NCI-H2107 treated with DMSO at 0.1 percent for 48 hours (cell line): ENCODE data around the gene SLC44A5.
A peak's percentile ranks its signal among the peaks of the same experiment; 100 is the strongest.
"Not testable (repeated sequence)": the region's sequence is repeated elsewhere in the genome, so short reads cannot be mapped to it uniquely, and the experiment has no call there.

Experiments used
- DNase-seq: peaks from one replicate; lab custom pipeline; 2025; ENCODE audit not compliant: unreplicated experiment; lab: John Stamatoyannopoulos, UW

SLC44A5 gene

GRCh38 chr1:75611014-75611413, at the start of gene SLC44A5:
Gene SLC44A5, minus strand, starts transcription at chr1:75611114. Its CDS starts 69,667 bp downstream, at chr1:75541447.
- no peak for DNase-seq

GRCh38 chr1:75655931-75656330, 45.0 kb upstream of the SLC44A5 start:
- DNase-seq, result no peak

- DNase-seq, result not testable (repeated sequence)
These were observed 36.3 kb upstream of the SLC44A5 start for GRCh38 chr1:75647183-75647582.

DNA sequence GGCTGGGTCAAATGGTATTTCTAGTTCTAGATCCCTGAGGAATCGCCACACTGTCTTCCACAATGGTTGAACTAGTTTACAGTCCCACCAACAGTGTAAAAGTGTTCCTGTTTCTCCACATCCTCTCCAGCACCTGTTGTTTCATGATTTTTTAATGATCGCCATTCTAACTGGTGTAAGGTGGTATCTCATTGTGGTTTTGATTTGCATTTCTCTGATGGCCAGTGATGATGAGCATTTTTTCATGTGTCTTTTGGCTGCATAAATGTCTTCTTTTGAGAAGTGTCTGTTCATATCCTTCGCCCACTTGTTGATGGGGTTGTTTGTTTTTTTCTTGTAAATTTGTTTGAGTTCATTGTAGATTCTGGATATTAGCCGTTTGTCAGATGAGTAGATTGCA, 34.2 kb upstream of the SLC44A5 start:
- not testable (repeated sequence) for DNase-seq

GRCh38 chr1:75643460-75643859, 32.5 kb upstream of the SLC44A5 start:
- DNase-seq, result no peak

DNA sequence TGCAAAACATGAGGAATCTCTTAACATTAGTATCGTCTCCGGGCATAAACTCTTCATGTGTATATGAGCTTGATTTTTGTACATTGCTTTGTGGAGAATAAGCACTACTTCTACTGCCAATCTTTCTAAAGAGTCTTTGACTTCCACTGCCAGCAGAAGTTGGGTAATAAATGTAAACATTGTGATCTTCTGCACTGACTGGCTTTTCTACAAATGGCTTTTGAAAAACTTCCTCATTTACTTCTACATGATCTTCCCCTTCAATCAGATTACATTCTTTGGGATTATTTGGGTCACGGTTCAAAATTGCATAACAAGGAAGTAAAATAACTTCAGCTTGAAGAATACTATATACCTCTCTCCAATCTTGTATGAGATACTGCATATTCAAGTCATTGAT, 30.4 kb upstream of the SLC44A5 start:
- no peak for DNase-seq

DNA sequence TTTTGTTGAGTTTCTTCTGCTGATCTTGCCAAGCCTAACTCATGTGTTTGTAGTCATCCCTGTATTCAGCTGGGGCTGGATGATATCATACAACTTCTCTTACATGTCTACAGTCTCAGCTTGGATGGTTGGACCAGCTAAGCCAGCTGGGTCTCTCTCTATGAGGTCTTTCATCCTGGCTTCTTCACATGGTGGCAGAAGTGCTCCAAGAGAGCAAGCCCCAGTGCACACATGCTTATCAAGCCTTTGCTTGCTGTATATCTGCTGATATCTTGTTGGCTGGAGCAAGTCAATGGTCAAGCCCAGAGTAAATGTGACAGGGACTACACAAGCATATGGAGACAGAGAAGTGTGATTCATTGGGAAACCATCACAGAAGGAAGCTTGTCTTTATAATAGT, 29.2 kb upstream of the SLC44A5 start:
- DNase-seq, result no peak

DNA sequence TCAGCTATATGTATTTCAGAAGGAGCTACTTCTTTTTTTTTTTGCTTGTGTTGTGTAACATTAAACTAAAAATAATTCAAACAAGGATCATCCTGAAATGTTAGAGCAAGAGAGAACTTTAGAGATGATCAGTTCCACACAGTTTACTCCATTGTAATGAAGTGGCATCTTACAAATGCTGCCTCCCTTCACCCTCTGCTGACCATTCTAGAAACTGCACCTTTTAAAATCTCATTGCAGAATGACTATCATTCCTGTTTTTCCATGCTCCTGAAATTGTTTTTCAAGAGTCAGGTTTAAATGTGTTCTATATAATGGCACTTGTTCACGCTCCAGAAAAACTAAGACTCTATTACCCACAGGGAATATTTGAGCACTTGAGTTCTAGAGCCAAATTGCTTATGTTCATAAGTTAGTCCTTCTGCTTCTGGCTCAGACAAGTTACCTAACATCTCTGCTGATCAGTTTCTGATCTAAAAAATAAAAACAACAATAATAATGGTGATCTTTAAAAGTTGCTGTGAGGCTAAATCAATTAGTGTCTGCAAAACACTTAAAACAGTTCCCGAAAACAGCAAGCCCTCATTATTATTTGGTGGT, 21.5 kb upstream of the SLC44A5 start:
- peak; percentile 39 for DNase-seq

GRCh38 chr1:75630998-75631397, 20.1 kb upstream of the SLC44A5 start:
- no peak for DNase-seq

GRCh38 chr1:75630004-75630594, 19.2 kb upstream of the SLC44A5 start:
- peak; percentile 70 for DNase-seq

- no peak for DNase-seq
These were observed 14.9 kb upstream of the SLC44A5 start for GRCh38 chr1:75625795-75626194.

DNA sequence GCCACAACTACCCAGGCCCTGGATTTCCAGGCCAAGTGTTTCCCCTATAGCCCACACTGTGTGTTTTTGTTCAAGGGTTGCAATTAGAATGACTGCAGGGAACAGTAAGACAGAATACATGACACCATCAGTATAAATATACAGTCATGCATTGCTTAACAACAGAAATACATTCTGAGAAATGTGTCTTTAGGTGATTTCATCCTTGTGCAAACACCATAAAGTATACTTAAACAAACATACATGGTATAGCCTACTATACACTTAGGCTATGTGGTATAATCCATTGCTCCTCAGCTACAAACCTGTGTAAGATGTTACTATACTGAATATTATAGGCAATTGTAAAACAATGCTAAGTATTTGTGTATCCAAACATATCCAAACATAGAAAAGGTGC, 7.5 kb upstream of the SLC44A5 start:
- no peak for DNase-seq

- no peak for DNase-seq
These were observed 5.8 kb upstream of the SLC44A5 start for GRCh38 chr1:75616436-75617433.

- no peak for DNase-seq
These were observed 4.9 kb upstream of the SLC44A5 start for GRCh38 chr1:75615613-75616435.

GRCh38 chr1:75614399-75614756, 3.5 kb upstream of the SLC44A5 start:
- no peak for DNase-seq

DNA sequence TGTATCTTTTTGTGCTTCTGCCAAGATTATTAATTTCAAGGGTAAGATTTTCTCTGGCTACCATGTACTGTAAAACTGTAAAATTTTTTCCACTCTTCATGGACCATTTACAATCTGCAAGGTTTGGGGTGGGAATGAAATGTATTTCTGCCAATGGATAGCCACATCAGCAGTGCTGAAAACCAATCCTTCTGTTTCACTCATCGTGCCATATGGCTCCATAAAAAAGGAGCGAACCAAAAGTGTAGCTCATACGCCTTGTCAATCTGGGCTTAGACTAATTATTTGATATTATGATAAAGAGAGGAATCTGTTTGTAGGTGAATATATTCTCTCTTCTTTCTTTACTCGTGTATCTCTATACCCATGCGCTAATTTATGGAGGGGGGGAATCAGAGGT, 3.0 kb upstream of the SLC44A5 start:
- no peak for DNase-seq

DNA sequence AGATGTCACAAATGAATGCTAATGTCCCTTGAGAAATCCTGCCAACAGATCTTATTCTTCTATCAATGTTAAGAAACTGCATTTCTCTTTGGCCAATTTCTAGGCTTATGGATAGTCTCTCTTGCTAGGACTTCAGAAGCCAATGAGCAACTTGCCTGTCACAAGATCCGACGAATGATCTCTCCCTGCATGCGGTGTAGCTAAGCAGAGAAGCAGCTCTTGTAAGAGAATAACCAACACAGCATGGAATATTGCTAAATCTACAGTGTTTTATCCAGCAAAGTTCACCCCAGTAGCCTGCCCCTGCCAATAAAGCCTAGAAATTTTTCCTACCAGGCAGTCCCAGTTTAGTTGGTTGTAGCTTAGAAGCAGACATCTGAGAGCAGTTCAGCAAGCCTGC, 2.1 kb upstream of the SLC44A5 start:
- DNase-seq, result no peak

DNA sequence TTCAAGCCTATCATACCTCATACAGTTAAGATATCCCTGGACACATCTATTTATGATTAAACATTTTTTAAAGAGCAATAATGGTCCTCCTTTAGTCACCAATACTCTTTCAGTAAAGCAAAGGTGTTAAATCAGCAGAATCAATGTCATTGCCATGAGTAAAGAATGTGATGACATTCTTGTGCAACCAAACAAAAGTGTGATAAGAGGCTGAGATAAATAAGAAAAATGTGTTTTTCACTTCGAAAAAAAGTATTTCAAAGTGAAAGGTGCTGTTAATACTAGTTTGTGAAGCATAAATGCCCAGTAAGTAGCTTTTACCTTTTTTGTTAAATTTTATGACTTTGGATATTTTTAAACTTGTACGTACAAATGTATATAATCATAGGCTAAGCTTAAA, 8.4 kb downstream of the SLC44A5 start:
- no peak for DNase-seq

DNA sequence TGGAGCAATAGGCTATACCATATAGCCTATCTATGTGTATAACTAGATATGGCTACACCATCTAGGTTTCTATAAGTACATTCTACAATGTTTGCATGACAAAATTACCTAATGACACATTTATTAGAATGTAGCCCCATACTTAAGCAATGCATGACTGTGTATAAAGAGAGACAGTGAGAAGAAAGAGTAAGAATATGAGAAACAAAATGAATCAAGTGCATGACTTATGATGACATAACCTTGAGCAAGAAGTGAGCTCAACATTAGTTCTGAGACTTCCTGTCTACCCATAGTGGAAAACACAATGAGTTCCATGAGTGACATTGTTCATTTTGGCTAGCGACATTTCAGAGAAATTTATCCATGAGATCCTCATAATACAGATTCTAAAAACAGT, 10.1 kb downstream of the SLC44A5 start:
- no peak for DNase-seq

GRCh38 chr1:75594327-75594726, 16.6 kb downstream of the SLC44A5 start:
- DNase-seq, result no peak

GRCh38 chr1:75593457-75593856, 17.5 kb downstream of the SLC44A5 start:
- not testable (repeated sequence) for DNase-seq
